ENCODE results near the gene GNAT1. TPM values are rescaled to one million over a fixed set of nuclear protein-coding genes. Genes with fewer than 3 reads are reported as not detected.
A peak's percentile ranks its signal among the peaks of the same experiment; 100 is the strongest.

Gene GNAT1
- total and polyA plus RNA-seq, 2 of the 13 experiments (the other 11 are each of a cell fraction or from before 2014, with no cell fraction given), result 0.15 TPM; not detected in 1

DNA sequence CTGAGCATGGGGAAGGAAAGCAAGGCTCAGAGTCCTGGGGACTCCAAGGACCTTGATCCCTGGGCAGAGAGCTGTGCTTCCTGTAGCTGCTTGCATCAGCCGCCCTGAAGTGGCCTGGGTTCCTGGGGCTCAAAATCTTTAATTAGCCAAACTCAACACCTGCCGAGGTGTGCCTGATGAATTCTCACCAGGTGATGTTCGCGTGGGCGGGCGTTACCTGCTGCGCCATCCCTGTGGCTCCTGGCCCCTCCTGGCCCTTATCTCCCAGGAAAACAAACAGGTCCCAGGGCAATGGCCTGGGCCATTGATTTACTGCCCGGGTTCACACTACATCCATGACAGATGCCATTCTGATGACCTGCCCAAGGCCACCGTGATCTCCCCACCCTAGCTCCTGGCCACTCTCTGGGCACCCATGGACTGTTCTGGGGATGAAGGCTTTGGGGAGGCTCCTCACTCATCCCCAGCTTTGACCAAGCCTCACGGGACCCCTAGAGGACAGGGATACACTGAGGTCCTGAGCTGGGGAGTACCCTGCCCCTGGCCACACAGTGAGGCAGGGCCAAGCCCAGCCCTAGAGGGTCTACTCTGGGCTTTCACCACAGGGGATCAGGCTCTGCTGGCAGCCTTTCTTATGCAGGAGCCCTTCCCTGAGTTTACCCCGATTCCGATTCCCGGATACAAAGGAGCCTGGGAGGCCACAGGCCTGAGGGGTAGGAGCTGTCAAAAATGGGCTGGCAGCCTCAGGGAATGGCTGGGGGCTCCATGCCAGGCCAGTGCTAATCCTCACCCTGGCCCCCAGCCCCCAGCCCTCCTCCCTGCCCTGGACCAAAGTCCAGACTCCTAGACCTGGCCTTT is 19.3 kb downstream of the GNAT1 start (continued):
- TF ChIP-seq, protein P1, sequence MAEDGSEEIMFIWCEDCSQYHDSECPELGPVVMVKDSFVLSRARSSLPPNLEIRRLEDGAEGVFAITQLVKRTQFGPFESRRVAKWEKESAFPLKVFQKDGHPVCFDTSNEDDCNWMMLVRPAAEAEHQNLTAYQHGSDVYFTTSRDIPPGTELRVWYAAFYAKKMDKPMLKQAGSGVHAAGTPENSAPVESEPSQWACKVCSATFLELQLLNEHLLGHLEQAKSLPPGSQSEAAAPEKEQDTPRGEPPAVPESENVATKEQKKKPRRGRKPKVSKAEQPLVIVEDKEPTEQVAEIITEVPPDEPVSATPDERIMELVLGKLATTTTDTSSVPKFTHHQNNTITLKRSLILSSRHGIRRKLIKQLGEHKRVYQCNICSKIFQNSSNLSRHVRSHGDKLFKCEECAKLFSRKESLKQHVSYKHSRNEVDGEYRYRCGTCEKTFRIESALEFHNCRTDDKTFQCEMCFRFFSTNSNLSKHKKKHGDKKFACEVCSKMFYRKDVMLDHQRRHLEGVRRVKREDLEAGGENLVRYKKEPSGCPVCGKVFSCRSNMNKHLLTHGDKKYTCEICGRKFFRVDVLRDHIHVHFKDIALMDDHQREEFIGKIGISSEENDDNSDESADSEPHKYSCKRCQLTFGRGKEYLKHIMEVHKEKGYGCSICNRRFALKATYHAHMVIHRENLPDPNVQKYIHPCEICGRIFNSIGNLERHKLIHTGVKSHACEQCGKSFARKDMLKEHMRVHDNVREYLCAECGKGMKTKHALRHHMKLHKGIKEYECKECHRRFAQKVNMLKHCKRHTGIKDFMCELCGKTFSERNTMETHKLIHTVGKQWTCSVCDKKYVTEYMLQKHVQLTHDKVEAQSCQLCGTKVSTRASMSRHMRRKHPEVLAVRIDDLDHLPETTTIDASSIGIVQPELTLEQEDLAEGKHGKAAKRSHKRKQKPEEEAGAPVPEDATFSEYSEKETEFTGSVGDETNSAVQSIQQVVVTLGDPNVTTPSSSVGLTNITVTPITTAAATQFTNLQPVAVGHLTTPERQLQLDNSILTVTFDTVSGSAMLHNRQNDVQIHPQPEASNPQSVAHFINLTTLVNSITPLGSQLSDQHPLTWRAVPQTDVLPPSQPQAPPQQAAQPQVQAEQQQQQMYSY (CRISPR knock-in tag; IDR thresholded peaks at IDR 0.05), result no peak; the same call in 1 of the 2 replicates
- TF ChIP-seq AGO2 (optimal IDR thresholded peaks at IDR 0.05; ENCODE audit: low read depth, low read length) (peak; percentile 24), KDM1A (CRISPR knock-in tag; IDR thresholded peaks at IDR 0.05) (peak; percentile 66; the same call in 1 of the 2 replicates), DNMT3B (CRISPR knock-in tag; conservative IDR thresholded peaks at IDR 0.05) (no peak), ZBTB7B (CRISPR knock-in tag; IDR thresholded peaks at IDR 0.05) (peak; percentile 56; the same call in 1 of the 2 replicates), ZNF850 (CRISPR knock-in tag; conservative IDR thresholded peaks at IDR 0.05) (peak; percentile 93; the same call in 1 of the 2 replicates), ZNF563 (CRISPR knock-in tag; IDR thresholded peaks at IDR 0.05) (peak; percentile 47; the same call in 1 of the 2 replicates), ZNF878 (CRISPR knock-in tag; IDR thresholded peaks at IDR 0.05) (no peak), ZNF556 (CRISPR knock-in tag; IDR thresholded peaks at IDR 0.05; ENCODE audit: borderline replicate concordance) (peak; percentile 93; the same call in 1 of the 2 replicates), PAWR (CRISPR knock-in tag; IDR thresholded peaks at IDR 0.05; ENCODE audit: borderline replicate concordance) (no peak), ZNF224 (CRISPR knock-in tag; IDR thresholded peaks at IDR 0.05) (no peak), SALL2 (CRISPR knock-in tag; IDR thresholded peaks at IDR 0.05) (no peak)
- TF ChIP-seq, protein P2, sequence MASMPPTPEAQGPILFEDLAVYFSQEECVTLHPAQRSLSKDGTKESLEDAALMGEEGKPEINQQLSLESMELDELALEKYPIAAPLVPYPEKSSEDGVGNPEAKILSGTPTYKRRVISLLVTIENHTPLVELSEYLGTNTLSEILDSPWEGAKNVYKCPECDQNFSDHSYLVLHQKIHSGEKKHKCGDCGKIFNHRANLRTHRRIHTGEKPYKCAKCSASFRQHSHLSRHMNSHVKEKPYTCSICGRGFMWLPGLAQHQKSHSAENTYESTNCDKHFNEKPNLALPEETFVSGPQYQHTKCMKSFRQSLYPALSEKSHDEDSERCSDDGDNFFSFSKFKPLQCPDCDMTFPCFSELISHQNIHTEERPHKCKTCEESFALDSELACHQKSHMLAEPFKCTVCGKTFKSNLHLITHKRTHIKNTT (CRISPR knock-in tag; IDR thresholded peaks at IDR 0.05), result no peak
- TF ChIP-seq, protein P3, sequence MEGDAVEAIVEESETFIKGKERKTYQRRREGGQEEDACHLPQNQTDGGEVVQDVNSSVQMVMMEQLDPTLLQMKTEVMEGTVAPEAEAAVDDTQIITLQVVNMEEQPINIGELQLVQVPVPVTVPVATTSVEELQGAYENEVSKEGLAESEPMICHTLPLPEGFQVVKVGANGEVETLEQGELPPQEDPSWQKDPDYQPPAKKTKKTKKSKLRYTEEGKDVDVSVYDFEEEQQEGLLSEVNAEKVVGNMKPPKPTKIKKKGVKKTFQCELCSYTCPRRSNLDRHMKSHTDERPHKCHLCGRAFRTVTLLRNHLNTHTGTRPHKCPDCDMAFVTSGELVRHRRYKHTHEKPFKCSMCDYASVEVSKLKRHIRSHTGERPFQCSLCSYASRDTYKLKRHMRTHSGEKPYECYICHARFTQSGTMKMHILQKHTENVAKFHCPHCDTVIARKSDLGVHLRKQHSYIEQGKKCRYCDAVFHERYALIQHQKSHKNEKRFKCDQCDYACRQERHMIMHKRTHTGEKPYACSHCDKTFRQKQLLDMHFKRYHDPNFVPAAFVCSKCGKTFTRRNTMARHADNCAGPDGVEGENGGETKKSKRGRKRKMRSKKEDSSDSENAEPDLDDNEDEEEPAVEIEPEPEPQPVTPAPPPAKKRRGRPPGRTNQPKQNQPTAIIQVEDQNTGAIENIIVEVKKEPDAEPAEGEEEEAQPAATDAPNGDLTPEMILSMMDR (CRISPR knock-in tag; IDR thresholded peaks at IDR 0.05), result no peak
- TF ChIP-seq, protein P4, sequence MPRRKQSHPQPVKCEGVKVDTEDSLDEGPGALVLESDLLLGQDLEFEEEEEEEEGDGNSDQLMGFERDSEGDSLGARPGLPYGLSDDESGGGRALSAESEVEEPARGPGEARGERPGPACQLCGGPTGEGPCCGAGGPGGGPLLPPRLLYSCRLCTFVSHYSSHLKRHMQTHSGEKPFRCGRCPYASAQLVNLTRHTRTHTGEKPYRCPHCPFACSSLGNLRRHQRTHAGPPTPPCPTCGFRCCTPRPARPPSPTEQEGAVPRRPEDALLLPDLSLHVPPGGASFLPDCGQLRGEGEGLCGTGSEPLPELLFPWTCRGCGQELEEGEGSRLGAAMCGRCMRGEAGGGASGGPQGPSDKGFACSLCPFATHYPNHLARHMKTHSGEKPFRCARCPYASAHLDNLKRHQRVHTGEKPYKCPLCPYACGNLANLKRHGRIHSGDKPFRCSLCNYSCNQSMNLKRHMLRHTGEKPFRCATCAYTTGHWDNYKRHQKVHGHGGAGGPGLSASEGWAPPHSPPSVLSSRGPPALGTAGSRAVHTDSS (CRISPR knock-in tag; conservative IDR thresholded peaks at IDR 0.05), result no peak
- TF ChIP-seq, protein P5, sequence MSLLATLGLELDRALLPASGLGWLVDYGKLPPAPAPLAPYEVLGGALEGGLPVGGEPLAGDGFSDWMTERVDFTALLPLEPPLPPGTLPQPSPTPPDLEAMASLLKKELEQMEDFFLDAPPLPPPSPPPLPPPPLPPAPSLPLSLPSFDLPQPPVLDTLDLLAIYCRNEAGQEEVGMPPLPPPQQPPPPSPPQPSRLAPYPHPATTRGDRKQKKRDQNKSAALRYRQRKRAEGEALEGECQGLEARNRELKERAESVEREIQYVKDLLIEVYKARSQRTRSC (CRISPR knock-in tag; IDR thresholded peaks at IDR 0.05; ENCODE audit: low read depth), result peak; percentile 46; the same call in 1 of the 2 replicates

All from HepG2 (cell line).